Pericardium fibroblast (primary cell): ENCODE results near the gene ITCH. TPM values are rescaled to one million over a fixed set of nuclear protein-coding genes. Genes with fewer than 3 reads are reported as not detected.

ENCODE experiments used
- total RNA-seq: library from RNA; depleted of rRNA; stranded (reverse); fragments of >200 nt; gene quantifications from 2 replicates; pipeline ENCODE4 v1.2.3, GENCODE V29; 2015

The ITCH gene
- total RNA-seq, result 29.2 and 32.8 TPM in 2 replicates

DNA sequence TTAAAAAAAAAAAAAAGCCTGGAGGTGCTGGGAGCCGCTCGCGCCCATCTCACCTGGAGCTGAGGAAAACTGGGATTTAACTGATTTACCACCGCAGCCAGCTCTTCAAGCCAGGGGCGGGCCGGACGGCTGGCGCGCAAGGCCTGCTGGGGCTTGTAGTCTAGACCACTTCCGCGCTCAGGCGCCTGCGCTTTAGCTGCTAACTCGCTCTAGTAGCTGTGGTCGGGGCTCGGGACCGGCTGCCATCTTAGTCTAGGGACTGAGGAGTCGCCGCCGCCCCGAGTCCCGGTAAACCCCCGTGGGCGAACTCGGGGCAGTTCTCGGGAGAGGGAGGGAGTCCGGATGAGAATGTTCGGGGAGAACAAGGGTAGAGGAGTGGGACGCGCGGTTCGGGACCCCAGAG, at the start of gene ITCH:
Gene ITCH, plus strand, starts transcription at position 212 of the 403 bp plus-strand sequence. CDS start 30,539 bp downstream, outside the sequence.

DNA sequence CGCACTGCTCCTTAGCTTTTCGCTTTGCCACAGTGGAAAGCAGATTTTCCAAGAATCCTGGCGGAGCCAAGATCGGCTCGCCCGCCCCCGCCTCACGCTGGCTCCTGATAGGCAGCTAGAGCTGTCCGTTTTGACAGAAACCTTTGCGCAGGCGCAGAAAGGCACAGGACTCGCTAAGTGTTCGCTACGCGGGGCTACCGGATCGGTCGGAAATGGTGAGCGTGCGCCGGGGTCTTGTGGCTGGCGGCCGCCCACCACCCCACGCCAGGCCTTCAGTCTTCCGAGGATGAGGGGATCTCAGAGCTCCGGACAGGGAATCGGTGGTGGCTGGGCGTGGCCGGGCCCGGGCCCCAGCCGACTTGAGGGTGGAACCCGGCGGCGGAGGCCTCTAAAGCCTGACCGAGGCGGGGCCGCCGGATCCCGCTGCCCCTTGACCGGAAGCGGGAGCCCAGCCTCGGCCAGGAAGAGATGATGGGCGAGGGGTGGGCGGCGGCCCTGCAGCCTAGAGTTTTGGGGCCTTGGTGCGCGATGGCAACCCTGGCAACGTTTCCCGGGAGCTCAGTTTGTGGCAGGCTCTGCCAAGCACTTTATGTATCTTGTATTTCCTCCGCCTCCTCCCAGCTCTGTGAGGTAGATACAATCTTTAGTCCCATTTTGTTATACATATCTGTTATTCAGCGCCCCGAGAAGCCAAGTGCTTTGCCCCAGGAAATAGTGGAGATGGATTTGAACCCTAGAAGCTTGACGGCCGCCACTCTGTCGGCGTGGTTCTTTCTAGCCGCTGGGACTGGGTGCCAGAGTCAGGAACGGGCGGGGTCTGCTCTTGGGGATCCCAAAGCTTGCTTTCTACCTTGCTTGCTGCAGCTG, 153.4 kb downstream of the ITCH start, which contains the start of gene DYNLRB1:
Gene DYNLRB1, plus strand, starts transcription at position 176 of the 867 bp plus-strand sequence. Its CDS starts 37 bp downstream, at position 213.

DNA sequence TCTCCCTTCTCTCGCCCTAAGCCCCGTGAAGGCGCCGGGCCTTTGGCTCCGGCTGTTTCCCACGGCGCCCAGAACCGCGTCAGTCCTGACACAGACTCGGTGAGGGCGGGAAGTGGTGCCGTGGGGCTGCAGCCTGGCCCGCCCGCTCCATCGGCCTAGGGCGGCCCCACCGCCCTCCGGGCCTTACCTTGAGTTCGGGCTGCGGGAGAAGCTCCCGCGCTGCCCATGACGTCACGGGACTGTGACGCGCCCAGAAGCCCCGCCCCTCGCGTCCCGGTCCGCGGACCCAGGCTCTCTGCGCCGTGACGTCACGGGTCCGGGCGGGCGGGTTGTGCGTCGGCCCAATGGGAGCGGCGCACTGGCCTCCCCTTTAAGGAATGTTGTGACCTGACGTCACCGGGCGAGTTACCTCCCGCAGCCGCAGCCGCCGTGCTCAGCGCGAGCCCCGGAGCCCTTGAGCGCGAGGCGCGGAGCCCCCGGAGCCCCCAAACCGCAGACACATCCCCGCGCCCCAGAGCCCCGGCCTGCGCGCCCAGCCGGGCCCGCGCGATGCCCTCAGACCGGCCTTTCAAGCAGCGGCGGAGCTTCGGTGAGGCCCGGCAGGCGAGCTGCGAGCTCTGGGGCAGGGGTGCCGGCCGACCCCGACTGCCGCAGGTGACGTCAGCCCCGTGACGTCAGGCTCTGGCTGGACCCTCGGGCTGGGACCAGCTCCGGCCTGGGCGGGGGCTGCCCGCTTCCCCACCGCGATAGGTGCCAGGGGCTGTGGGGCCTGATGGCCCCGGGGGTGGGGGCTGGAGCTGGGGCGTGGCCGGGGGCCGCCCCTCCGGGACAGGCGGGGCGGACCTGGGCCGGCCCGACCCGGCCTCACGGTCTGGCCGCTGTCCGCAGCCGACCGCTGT, 195.5 kb downstream of the ITCH start, which contains the start of gene MAP1LC3A:
Gene MAP1LC3A, plus strand, starts transcription at position 399 of the 899 bp plus-strand sequence. Its CDS starts 151 bp downstream, at position 550.

Other genes with a start within 250 kb of the ITCH start
- not detected in 2 replicates for gene ASIP, start 121.8 kb upstream of the ITCH start, total RNA-seq
- gene AHCY, start 59.9 kb upstream of the ITCH start, total RNA-seq, result 121 and 122 TPM in 2 replicates
- 105 and 133 TPM in 2 replicates for gene DYNLRB1, start 153.1 kb downstream of the ITCH start, total RNA-seq
- 84.7 and 125 TPM in 2 replicates for gene MAP1LC3A, start 195.4 kb downstream of the ITCH start, total RNA-seq